Mesangial cell (primary cell): Measurements from ENCODE around the gene OSBPL7. TPM values are rescaled to one million over a fixed set of nuclear protein-coding genes. Genes with fewer than 3 reads are reported as not detected.

Source experiments
- total RNA-seq: library from RNA; depleted of rRNA; stranded (reverse); fragments of >200 nt; gene quantifications from 2 replicates; pipeline ENCODE4 v1.2.3, GENCODE V29; 2015

Gene OSBPL7, protein sequence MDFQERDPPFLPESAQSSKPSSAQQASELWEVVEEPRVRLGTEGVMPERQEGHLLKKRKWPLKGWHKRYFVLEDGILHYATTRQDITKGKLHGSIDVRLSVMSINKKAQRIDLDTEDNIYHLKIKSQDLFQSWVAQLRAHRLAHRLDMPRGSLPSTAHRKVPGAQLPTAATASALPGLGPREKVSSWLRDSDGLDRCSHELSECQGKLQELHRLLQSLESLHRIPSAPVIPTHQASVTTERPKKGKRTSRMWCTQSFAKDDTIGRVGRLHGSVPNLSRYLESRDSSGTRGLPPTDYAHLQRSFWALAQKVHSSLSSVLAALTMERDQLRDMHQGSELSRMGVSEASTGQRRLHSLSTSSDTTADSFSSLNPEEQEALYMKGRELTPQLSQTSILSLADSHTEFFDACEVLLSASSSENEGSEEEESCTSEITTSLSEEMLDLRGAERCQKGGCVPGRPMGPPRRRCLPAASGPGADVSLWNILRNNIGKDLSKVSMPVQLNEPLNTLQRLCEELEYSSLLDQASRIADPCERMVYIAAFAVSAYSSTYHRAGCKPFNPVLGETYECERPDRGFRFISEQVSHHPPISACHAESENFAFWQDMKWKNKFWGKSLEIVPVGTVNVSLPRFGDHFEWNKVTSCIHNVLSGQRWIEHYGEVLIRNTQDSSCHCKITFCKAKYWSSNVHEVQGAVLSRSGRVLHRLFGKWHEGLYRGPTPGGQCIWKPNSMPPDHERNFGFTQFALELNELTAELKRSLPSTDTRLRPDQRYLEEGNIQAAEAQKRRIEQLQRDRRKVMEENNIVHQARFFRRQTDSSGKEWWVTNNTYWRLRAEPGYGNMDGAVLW
- total RNA-seq: 5.2 and 18.1 TPM in 2 replicates

GRCh38 chr17:47821424-47822391, at the start of gene OSBPL7:
OSBPL7 (minus strand) TSS chr17:47821794; CDS start chr17:47820278, 1,516 bp downstream.

GRCh38 chr17:47850692-47851573, 29.3 kb upstream of the OSBPL7 start, which contains the start of gene SP6:
SP6 (minus strand) TSS chr17:47851163; CDS start chr17:47848429, 2,734 bp downstream.

GRCh38 chr17:47840742-47841487, 19.3 kb upstream of the OSBPL7 start, which contains the start of gene SCRN2:
SCRN2 (minus strand) TSS chr17:47841273; CDS start chr17:47840843, 430 bp downstream.

GRCh38 chr17:47831003-47831933, 9.7 kb upstream of the OSBPL7 start, which contains the start of the genes LRRC46 and MRPL10:
LRRC46 (plus strand) TSS chr17:47831670; CDS start chr17:47831990, 320 bp downstream.
MRPL10 (minus strand) TSS chr17:47831541; CDS start chr17:47831511, 30 bp downstream.

Other genes with a start within 250 kb of the OSBPL7 start
- 157 and 362 TPM in 2 replicates for gene KPNB1, start 171.9 kb downstream of the OSBPL7 start, total RNA-seq
- 1.8 and 8.9 TPM in 2 replicates for gene TBKBP1, start 127.6 kb downstream of the OSBPL7 start, total RNA-seq
- not detected in 2 replicates for gene TBX21, start 88.6 kb downstream of the OSBPL7 start, total RNA-seq
- 51.2 and 95.3 TPM in 2 replicates for gene MRPL10, start 9.7 kb upstream of the OSBPL7 start, total RNA-seq
- 0.16 TPM in 1 of 2 replicates, not detected in the other for gene LRRC46, start 9.9 kb upstream of the OSBPL7 start, total RNA-seq
- gene SCRN2, start 19.5 kb upstream of the OSBPL7 start, total RNA-seq: 23.6 and 46.4 TPM in 2 replicates
- 0.38 and 0.65 TPM in 2 replicates for gene SP6, start 29.4 kb upstream of the OSBPL7 start, total RNA-seq
- gene SP2, start 74.4 kb upstream of the OSBPL7 start, total RNA-seq: 4.9 and 6.0 TPM in 2 replicates
- 23.1 and 33.1 TPM in 2 replicates for gene PNPO, start 119.8 kb upstream of the OSBPL7 start, total RNA-seq
- 1.3 TPM in 1 of 2 replicates, not detected in the other for gene PRR15L, start 136.1 kb upstream of the OSBPL7 start, total RNA-seq
- gene CDK5RAP3, start 149.3 kb upstream of the OSBPL7 start, total RNA-seq: 63.2 and 66.2 TPM in 2 replicates
- 10.6 and 23.1 TPM in 2 replicates for gene COPZ2, start 216.0 kb upstream of the OSBPL7 start, total RNA-seq
- 129 and 133 TPM in 2 replicates for gene NFE2L1, start 226.6 kb upstream of the OSBPL7 start, total RNA-seq